ENCODE measurements around the gene FAAP100. TPM values are rescaled to one million over a fixed set of nuclear protein-coding genes. Genes with fewer than 3 reads are reported as not detected.
"Not testable (repeated sequence)": the region's sequence is repeated elsewhere in the genome, so short reads cannot be mapped to it uniquely, and the experiment has no call there.

Gene FAAP100
- total RNA-seq, 1 experiment from 2014 or later = 39.4 TPM

DNA sequence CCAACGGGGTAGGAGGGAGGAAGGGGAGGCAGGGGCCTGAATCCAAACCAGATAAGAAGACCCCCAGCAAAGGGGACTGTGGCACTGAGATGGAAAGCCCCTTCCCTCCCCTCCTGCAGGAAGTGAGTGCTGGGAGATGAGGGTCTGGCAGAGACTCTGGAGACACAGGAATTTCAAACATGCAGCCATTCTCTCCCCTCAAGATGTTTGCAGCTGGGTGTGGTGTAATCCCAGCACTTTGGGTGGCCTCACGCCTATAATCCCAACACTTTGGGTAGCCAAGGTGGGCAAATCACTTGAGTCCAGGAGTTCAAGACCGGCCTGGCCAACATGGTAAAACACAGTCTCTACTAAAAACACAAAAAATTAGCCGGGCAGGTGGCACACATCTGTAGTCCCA, 33.9 kb upstream of the FAAP100 start:
- CTCF ChIA-PET = interaction anchor here (0.7 kb wide), 1 partner anchor 39 kb away, joined by 3 read pairs; no protein-coding TSS in a partner anchor
- Mint-ChIP-seq H3K36me3 (ENCODE audit: insufficient read depth, unreplicated experiment) (peaks cover 67% of the 10 kb centered on the region), H3K27ac (ENCODE audit: unreplicated experiment) (no peak overlapping the region), H3K4me3 (ENCODE audit: low read depth, unreplicated experiment) (no peak overlapping the region), H3K4me1 (ENCODE audit: low read depth, unreplicated experiment) (no peaks in the 10 kb centered on the region), H3K9me3 (ENCODE audit: low read depth, unreplicated experiment) (no peaks in the 10 kb centered on the region), H3K27me3 (ENCODE audit: unreplicated experiment) (no peaks in the 10 kb centered on the region)
- BruUV-seq (replicated peaks) = no TSS peak
- no peak for TF ChIP-seq CTCF (IDR thresholded peaks at IDR 0.05; ENCODE audit: unreplicated experiment)
- intact Hi-C loops (cut with micrococcal nuclease; ENCODE audit: unreplicated experiment) = no loop called here
- no peak for DNase-seq

- H3K4me1 Mint-ChIP-seq (ENCODE audit: low read depth, unreplicated experiment); H3K27me3 Mint-ChIP-seq (ENCODE audit: unreplicated experiment); H3K27ac Mint-ChIP-seq (ENCODE audit: unreplicated experiment); H3K9me3 Mint-ChIP-seq (ENCODE audit: low read depth, unreplicated experiment); BruUV-seq (replicated peaks); H3K4me3 Mint-ChIP-seq (ENCODE audit: low read depth, unreplicated experiment); CTCF ChIA-PET; intact Hi-C loops (cut with micrococcal nuclease; ENCODE audit: unreplicated experiment); DNase-seq: not testable (repeated sequence)
- H3K36me3 Mint-ChIP-seq (ENCODE audit: insufficient read depth, unreplicated experiment) = peaks cover 74% of the 10 kb centered on the region
Measured at GRCh38 chr17:81584771-81585170, 32.6 kb upstream of the FAAP100 start.

DNA sequence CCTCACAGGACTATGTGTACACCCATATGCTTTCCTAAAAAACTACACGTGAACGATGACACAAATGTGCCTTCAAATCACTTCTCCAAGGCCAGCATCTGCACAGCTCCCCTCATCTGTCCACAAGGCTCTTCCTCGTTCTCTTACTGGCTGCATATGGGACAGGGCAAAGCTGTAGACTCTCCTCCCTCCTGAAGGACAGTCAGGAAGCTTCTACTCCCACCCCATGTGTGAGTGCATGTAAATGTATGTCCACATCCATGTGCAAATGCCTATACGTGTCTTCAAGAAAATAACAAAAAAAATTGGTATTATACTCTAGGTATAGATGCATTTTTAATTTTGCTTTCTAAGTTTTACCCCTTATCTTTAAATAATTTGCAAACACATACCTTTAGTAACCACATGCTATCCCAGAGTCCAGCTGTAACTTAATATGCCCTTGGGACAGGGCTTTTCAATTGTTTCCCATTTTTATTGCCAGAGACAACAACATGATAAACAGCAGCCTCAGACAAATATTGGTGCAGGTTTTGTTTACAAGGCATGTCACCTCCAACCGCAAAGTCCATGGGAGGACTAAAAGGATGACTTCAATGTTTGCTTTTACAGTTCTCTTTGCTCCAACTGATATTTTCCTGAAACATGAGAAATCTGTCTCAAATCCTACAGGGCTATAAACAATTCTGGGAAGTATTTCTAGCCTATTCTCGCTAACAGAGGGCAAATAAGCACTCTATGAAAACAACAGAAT, 31.6 kb upstream of the FAAP100 start:
- no peak for TF ChIP-seq CTCF (IDR thresholded peaks at IDR 0.05; ENCODE audit: unreplicated experiment)
- no peaks in the 10 kb centered on the region for H3K27me3 Mint-ChIP-seq (ENCODE audit: unreplicated experiment)
- CTCF ChIA-PET = no interaction called here
- intact Hi-C loops (cut with micrococcal nuclease; ENCODE audit: unreplicated experiment) = no loop called here
- peaks cover 7% of the 10 kb centered on the region for H3K4me1 Mint-ChIP-seq (ENCODE audit: low read depth, unreplicated experiment)
- peaks cover 72% of the 10 kb centered on the region for H3K36me3 Mint-ChIP-seq (ENCODE audit: insufficient read depth, unreplicated experiment)
- no peak overlapping the region for H3K4me3 Mint-ChIP-seq (ENCODE audit: low read depth, unreplicated experiment)
- no peaks in the 10 kb centered on the region for H3K9me3 Mint-ChIP-seq (ENCODE audit: low read depth, unreplicated experiment)
- no peak for DNase-seq
- BruUV-seq (replicated peaks) = no TSS peak
- H3K27ac Mint-ChIP-seq (ENCODE audit: unreplicated experiment) = no peak overlapping the region

DNA sequence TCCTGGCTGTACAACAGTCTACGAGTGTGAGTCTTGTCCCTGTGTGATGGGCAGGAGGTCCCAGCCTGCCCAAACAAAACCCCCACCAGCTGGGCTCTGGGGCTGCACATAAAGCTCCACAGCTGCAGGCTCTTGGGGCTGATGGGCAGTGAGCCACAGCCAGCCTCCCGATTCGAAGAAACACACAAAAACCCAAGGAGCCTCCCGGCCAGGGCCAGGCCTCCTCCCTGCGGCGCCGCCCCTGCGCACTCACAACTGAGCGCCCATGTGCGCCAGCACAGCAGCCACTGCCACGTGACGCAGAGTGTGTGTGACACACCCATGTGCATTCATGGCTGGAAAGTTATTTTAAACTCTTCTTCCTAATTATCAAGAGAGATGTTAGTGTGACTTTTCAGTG, 30.6 kb upstream of the FAAP100 start:
- H3K27me3 Mint-ChIP-seq (ENCODE audit: unreplicated experiment) = no peaks in the 10 kb centered on the region
- H3K4me1 Mint-ChIP-seq (ENCODE audit: low read depth, unreplicated experiment) = peaks cover 15% of the 10 kb centered on the region
- H3K36me3 Mint-ChIP-seq (ENCODE audit: insufficient read depth, unreplicated experiment) = peaks cover 72% of the 10 kb centered on the region
- BruUV-seq (replicated peaks) = no TSS peak
- H3K9me3 Mint-ChIP-seq (ENCODE audit: low read depth, unreplicated experiment) = no peaks in the 10 kb centered on the region
- DNase-seq = no peak
- no peak for TF ChIP-seq CTCF (IDR thresholded peaks at IDR 0.05; ENCODE audit: unreplicated experiment)
- no peak overlapping the region for H3K4me3 Mint-ChIP-seq (ENCODE audit: low read depth, unreplicated experiment)
- intact Hi-C loops (cut with micrococcal nuclease; ENCODE audit: unreplicated experiment) = no loop called here
- no peak overlapping the region for H3K27ac Mint-ChIP-seq (ENCODE audit: unreplicated experiment)
- CTCF ChIA-PET = no interaction called here

- H3K4me1 Mint-ChIP-seq (ENCODE audit: low read depth, unreplicated experiment) = peaks cover 20% of the 10 kb centered on the region
- no peaks in the 10 kb centered on the region for H3K9me3 Mint-ChIP-seq (ENCODE audit: low read depth, unreplicated experiment)
- no peaks in the 10 kb centered on the region for H3K27me3 Mint-ChIP-seq (ENCODE audit: unreplicated experiment)
- no peak for DNase-seq
- TF ChIP-seq CTCF (IDR thresholded peaks at IDR 0.05; ENCODE audit: unreplicated experiment) = no peak
- no peak overlapping the region for H3K4me3 Mint-ChIP-seq (ENCODE audit: low read depth, unreplicated experiment)
- CTCF ChIA-PET = interaction anchor here (0.6 kb wide), 1 partner anchor 1634 kb away, joined by 3 read pairs; no protein-coding TSS in a partner anchor
- BruUV-seq (replicated peaks) = no TSS peak
- peaks cover 74% of the 10 kb centered on the region for H3K36me3 Mint-ChIP-seq (ENCODE audit: insufficient read depth, unreplicated experiment)
- intact Hi-C loops (cut with micrococcal nuclease; ENCODE audit: unreplicated experiment) = no loop called here
- H3K27ac Mint-ChIP-seq (ENCODE audit: unreplicated experiment) = no peak overlapping the region
Measured at GRCh38 chr17:81582341-81582740, 30.2 kb upstream of the FAAP100 start.
